SU-DHL-6 (cell line): Measurements from ENCODE around the gene PTGER2.

Source experiments
- H2AFZ ChIP-seq: fragments of 200-600 bp; sonication (generic); 2 replicates; pipeline ENCODE4 v1.6.1; 2014; ENCODE audit warnings: low read depth, mild to moderate bottlenecking, moderate library complexity, mixed read lengths, antibody characterized with exemption, low read length; ENCODE audit not compliant: severe bottlenecking
- H3F3A ChIP-seq: fragments of 200-600 bp; shearing (Covaris generic); 2 replicates; pipeline ENCODE4 v1.6.0; 2016; ENCODE audit warnings: antibody characterized with exemption, mild to moderate bottlenecking; ENCODE audit not compliant: insufficient read depth
- H3K27ac ChIP-seq: fragments of 200-600 bp; sonication (generic); 2 replicates; pipeline ENCODE4 v1.5.1; 2016; ENCODE audit warnings: low read depth, mild to moderate bottlenecking, low read length, moderate library complexity, mixed read lengths
- H3K27me3 ChIP-seq: fragments of 200-600 bp; sonication (generic), shearing (Covaris generic); 2 replicates; pipeline ENCODE4 v1.6.0; 2014; ENCODE audit warnings: mild to moderate bottlenecking, low read length
- H3K36me3 ChIP-seq: fragments of 200-600 bp; sonication (generic); 2 replicates; pipeline ENCODE4 v1.6.1; 2014; ENCODE audit warnings: mild to moderate bottlenecking, low read length, mixed read lengths
- H3K4me2 ChIP-seq: fragments of 300-600, 200-600 bp; shearing (Covaris generic), sonication (generic); 2 replicates; pipeline ENCODE4 v1.6.0; 2014; ENCODE audit warnings: low read length, low read depth, mild to moderate bottlenecking; ENCODE audit not compliant: poor library complexity, severe bottlenecking
- H3K4me3 ChIP-seq: fragments of 200-600 bp; sonication (generic); 2 replicates; pipeline ENCODE4 v1.5.1; 2014; ENCODE audit warnings: antibody characterized with exemption, low read length, mild to moderate bottlenecking, mixed read lengths; ENCODE audit not compliant: insufficient read depth, poor library complexity, severe bottlenecking
- H3K79me2 ChIP-seq: fragments of 200-600 bp; sonication (generic); 2 replicates; pipeline ENCODE4 v1.6.1; 2014; ENCODE audit warnings: mild to moderate bottlenecking, low read length, moderate library complexity; ENCODE audit not compliant: insufficient read depth
- H3K9ac ChIP-seq: fragments of 200-600 bp; sonication (generic); 2 replicates; pipeline ENCODE4 v1.7.0; 2014; ENCODE audit warnings: mild to moderate bottlenecking, low read length
- H3K9me2 ChIP-seq: fragments of 200-600 bp; sonication (generic); replicated peaks from 2 replicates; pipeline ENCODE4 v1.6.1; 2014; ENCODE audit warnings: low read length; ENCODE audit not compliant: insufficient read depth
- H3K9me3 ChIP-seq: fragments of 200-600 bp; sonication (generic); 2 replicates; pipeline ENCODE4 v1.6.1; 2014; ENCODE audit warnings: low read length, mixed read lengths; ENCODE audit not compliant: insufficient read depth
- H4K20me1 ChIP-seq: fragments of 200-600 bp; sonication (generic); 2 replicates; pipeline ENCODE4 v1.6.1; 2014; ENCODE audit warnings: low read depth, mild to moderate bottlenecking, antibody characterized with exemption, low read length, moderate library complexity, mixed read lengths
- CTCF ChIP-seq: fragments of 200-600 bp; sonication (generic); IDR thresholded peaks from one replicate; pipeline ENCODE4 v1.5.1; 2017; ENCODE audit warnings: antibody characterized with exemption, mild to moderate bottlenecking, low read length, moderate library complexity; ENCODE audit not compliant: insufficient read depth, poor library complexity, severe bottlenecking
- EZH2phosphoT487 ChIP-seq: fragments of 200-600 bp; sonication (generic), shearing (Covaris generic); conservative IDR thresholded peaks from 2 replicates; pipeline ENCODE4 v1.6.1; 2018; ENCODE audit warnings: mild to moderate bottlenecking, antibody characterized with exemption, low read length, moderate library complexity, mixed read lengths

Gene PTGER2

GRCh38 chr14:52338051-52338681, 24.1 kb downstream of the PTGER2 start:
- H3K9ac ChIP-seq, result no peak overlapping the region
- no peaks in the 10 kb centered on the region for H3K79me2 ChIP-seq
- H3K4me3 ChIP-seq, result no peak overlapping the region
- no peaks in the 10 kb centered on the region for H4K20me1 ChIP-seq
- no peaks in the 10 kb centered on the region for H3K9me2 ChIP-seq
- no peaks in the 10 kb centered on the region for H3K36me3 ChIP-seq
- no peaks in the 10 kb centered on the region for H3F3A ChIP-seq
- no peaks in the 10 kb centered on the region for H3K27me3 ChIP-seq
- H2AFZ ChIP-seq, result no peak overlapping the region
- H3K4me2 ChIP-seq, result no peak overlapping the region
- no peak overlapping the region for H3K27ac ChIP-seq
- no peaks in the 10 kb centered on the region for H3K9me3 ChIP-seq
- TF ChIP-seq EZH2phosphoT487, result no peak
- no peak for TF ChIP-seq CTCF

- H3K27me3 ChIP-seq, result no peaks in the 10 kb centered on the region
- no peaks in the 10 kb centered on the region for H4K20me1 ChIP-seq
- no peak for TF ChIP-seq EZH2phosphoT487
- TF ChIP-seq CTCF, result no peak
- H3K4me2 ChIP-seq, result no peak overlapping the region
- H3K9me2 ChIP-seq, result no peaks in the 10 kb centered on the region
- H3K4me3 ChIP-seq, result no peak overlapping the region
- H3F3A ChIP-seq, result no peaks in the 10 kb centered on the region
- H3K36me3 ChIP-seq, result no peaks in the 10 kb centered on the region
- no peaks in the 10 kb centered on the region for H3K79me2 ChIP-seq
- no peak overlapping the region for H3K27ac ChIP-seq
- no peak overlapping the region for H3K9ac ChIP-seq
- no peak overlapping the region for H2AFZ ChIP-seq
- no peaks in the 10 kb centered on the region for H3K9me3 ChIP-seq
Observed at GRCh38 chr14:52339262-52339661, 25.1 kb downstream of the PTGER2 start.

- no peak overlapping the region for H3K27ac ChIP-seq
- H2AFZ ChIP-seq, result no peak overlapping the region
- H3K36me3 ChIP-seq, result no peaks in the 10 kb centered on the region
- no peaks in the 10 kb centered on the region for H3K79me2 ChIP-seq
- H3K4me2 ChIP-seq, result no peak overlapping the region
- no peaks in the 10 kb centered on the region for H3K9me3 ChIP-seq
- no peak overlapping the region for H3K4me3 ChIP-seq
- H3K27me3 ChIP-seq, result no peaks in the 10 kb centered on the region
- TF ChIP-seq EZH2phosphoT487, result no peak
- no peak for TF ChIP-seq CTCF
- H3K9ac ChIP-seq, result no peak overlapping the region
- H3F3A ChIP-seq, result no peaks in the 10 kb centered on the region
- H3K9me2 ChIP-seq, result no peaks in the 10 kb centered on the region
- H4K20me1 ChIP-seq, result no peaks in the 10 kb centered on the region
Observed at GRCh38 chr14:52342849-52343596, 28.9 kb downstream of the PTGER2 start.
